GM21515 (cell line): ENCODE results near the gene CRYGA.
"Not testable (repeated sequence)": the region's sequence is repeated elsewhere in the genome, so short reads cannot be mapped to it uniquely, and the experiment has no call there.

Experiments used
- ATAC-seq: cut with Tn5 transposase; IDR thresholded peaks from one replicate; pipeline ENCODE4 v1.9.1; 2021; ENCODE audit not compliant: unreplicated experiment

The CRYGA gene

DNA sequence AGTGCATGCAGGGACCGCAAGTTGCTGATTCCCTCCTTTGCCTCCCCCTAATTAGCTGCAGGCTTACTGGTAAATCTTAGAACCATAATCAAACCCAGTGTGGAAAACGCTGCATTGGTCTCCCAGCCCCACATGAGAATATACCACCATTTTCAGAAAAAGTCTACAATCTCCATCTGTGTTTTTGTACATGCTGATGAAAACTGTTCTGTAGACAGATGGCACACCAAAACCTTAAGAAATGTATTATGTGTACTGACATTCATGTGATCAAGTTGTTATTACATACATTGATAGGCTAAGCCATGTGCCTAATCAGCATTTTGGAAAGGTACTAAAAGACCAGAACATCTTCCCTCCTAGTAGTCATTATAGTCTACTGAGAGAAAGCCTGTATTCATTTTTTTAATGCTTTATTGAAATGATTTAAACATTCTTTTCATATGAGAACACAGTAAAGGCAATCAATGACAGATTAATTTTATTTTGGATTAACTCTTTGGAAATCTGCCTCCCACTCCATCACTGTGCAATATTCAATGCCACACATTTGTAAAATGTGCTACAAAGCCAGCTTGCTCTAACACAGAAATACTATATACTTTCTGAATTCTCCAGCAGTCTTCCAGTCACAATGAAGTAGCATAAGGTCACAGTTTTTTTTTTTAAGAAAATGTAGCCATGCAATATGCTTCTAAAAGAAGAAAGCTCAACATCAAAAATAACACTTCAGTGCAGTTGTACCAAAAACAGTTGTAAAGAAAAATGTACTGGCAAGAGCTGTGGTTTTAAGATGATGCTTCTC lies 1.8 kb upstream of the CRYGA start:
- ATAC-seq = no peak

- no peak for ATAC-seq
These were observed 7.0 kb downstream of the CRYGA start for GRCh38 chr2:208156439-208156838.

DNA sequence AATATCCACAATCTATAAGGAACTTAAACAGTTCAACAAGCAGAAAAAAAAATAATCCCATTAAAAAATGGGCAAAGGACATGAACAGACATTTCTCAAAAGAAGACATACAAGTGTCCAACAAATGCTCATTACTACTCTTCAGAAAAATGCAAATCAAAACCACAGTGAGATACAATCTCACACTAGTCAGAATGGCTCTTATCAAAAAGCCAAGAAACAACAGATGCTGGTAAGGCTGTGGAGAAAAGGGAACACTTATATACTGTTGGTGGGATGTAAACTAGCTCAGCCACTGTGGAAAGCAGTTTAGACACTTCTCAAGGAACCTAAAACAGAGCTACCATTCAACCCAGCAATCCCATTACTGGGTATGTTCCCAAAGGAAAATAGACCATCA lies 10.2 kb downstream of the CRYGA start:
- no peak for ATAC-seq

GRCh38 chr2:208150956-208151355 lies 12.4 kb downstream of the CRYGA start:
- no peak for ATAC-seq

GRCh38 chr2:208150094-208150493 lies 13.3 kb downstream of the CRYGA start:
- ATAC-seq = no peak

- ATAC-seq = no peak
These were observed 14.6 kb downstream of the CRYGA start for GRCh38 chr2:208148803-208149202.

DNA sequence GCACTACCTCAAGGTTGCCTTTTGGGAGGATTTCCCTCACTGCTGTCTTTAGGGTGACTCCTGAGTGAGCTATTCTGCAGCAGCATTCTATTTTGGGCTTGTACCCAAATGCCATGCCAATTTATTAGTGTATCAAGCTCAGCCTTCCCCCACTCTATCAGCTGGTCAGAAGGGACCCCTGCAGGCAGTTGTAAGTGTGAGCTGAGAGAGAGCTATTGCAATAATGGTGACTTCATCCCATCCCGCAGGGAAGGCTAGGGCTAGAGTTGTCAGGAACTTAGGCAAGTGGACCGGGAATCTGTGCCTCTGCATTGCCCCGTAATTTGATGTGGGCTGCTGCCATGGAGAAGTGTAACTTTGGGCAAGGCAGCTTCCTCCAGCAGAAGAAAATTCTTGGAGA lies 15.6 kb downstream of the CRYGA start:
- ATAC-seq = no peak

GRCh38 chr2:208147008-208147407 lies 16.4 kb downstream of the CRYGA start:
- ATAC-seq = no peak

GRCh38 chr2:208146006-208146405 lies 17.4 kb downstream of the CRYGA start, which contains the start of gene CRYGB:
CRYGB (minus strand) TSS chr2:208146158; CDS start chr2:208146120, 38 bp downstream.
- no peak for ATAC-seq

DNA sequence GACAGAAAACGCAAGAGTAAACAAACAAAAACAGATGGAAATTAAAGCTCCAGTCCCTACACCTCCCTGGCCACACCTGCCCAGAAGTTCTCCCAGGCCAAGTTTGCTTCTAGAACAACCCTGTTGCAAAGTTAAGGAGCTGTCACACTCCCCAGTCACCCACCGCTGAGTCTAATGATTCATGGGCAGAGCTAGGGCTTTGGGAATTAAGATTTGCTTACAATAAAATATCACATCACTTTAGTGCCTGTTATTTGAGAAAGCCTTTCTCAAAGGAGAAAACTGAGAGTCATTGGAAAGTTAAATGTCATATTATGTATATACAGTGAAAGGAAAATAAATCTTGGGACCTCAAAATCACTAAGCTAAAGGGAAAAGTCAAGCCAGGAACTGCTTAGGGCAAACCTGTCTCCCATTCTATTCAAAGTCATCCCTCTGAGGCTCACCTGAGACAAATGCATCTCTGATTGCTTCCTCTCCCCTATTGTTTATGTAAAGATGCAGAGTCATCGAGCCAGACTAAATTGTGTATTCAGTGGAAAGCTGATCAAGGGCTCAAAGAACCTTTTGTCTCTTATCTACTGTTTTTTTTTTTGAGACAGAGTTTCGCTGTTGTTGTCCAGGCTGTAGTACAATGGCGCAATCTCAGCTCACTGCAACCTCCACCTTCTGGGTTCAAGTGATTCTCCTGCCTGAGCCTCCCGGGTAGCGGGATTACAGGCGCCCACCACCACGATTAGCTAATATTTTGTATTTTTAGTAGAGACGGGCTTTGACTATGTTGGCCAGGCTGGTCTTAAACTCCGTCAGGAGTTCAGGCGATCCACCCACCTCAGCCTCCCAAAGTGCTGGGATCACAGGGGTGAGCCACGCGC lies 20.2 kb downstream of the CRYGA start:
- ATAC-seq = no peak

DNA sequence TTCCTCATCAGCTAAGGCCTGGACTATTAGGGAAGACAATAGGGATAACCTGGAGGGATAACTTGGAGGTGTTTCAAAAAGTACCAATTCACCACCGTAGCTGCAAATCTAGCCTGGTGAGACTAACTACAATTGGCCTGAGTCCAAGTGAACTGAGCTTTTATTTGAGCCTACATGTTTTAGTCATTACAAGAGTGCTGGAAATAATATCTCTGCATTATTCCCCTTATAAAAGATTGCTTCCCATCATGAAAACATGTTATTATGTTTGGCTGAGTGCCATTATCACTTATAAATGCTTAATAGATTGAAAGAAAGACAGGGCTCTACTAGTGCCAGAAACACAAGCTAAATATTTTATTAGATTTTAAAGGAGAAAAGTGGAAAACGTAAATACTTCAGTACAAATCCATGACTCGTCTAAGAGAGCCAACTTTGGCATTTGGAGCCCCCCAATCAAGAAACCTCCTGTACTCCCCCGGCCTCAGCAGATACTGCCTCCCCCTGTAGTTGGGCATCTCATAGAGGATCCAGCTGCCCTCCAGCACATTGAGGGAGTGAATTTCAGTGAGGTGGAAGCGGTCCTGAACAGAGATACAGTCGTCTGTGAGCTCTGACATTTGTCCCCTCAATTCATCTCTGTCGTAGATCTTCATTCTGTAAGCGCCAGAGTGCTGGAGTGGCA lies 21.0 kb downstream of the CRYGA start:
- ATAC-seq = no peak

- no peak for ATAC-seq
These were observed 23.9 kb downstream of the CRYGA start for GRCh38 chr2:208139447-208139846.

DNA sequence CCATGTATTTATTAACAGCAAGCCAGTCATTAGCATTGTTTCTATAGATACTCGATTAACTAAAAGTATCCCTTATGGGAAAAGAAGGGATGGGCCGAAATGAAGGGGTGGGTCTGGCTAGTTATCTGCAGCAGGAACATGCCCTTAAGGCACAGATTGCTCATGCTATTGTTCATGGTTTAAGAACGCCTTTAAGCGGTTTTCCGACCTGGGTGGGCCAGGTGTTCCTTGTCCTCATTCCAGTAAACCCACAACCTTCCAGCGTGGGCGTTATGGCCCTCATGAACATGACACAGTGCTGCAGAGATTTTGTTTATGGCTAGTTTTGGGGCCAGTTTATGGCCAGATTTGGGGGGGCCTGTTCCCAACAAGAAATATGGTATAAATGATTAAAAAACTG lies 25.1 kb downstream of the CRYGA start:
- not testable (repeated sequence) for ATAC-seq

DNA sequence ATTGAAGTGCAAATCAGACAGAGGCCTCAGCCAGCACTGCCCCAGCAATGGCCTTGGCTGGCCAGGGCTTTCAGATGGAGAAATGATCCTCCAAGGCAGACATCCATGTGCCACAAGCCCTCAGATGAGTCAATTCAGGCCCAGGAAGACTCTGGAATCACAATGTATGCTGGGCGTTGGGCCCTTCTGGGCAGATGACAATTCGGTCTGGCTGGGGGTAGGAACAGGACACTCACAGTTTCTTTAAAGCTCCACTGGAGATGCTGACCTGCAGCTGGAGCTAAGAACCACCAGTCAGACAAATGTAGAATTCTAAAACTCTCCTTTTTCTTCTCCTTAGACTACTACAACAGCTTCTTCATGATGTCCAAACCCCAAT lies 26.7 kb downstream of the CRYGA start:
- no peak for ATAC-seq

- ATAC-seq = no peak
These were observed 27.3 kb downstream of the CRYGA start for GRCh38 chr2:208135794-208136715.

DNA sequence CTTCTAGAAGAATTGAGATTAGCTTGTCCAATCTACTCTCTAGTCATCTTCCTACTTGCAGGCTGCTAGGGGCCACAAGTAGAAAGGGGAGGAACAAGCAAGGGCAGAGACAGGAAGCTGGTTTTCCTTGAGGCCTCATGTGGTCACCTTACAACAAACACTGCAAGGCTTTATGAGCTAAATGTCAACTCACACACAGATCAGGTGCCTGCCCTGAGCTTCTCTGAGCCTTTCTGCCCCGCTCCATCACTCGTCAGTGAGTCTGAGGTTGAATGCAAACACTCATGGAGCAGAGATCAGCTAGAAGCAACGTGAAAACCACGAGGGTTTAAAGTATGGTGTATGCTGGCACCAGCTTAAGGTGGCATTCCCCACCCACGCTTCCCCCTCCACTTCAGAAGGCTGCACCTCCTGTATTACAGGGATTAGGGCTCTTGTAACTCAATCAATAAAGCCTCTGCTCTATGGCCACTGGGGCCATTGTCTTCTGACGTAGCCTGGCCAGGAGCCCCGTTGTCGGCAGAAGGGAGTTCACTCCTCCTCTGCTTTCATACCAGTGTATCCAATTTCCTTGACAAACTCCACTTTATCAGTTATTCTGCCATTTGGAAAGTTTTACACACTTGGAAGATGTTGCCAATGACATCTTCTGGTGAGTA lies 28.3 kb downstream of the CRYGA start:
- ATAC-seq = peak; percentile 54

DNA sequence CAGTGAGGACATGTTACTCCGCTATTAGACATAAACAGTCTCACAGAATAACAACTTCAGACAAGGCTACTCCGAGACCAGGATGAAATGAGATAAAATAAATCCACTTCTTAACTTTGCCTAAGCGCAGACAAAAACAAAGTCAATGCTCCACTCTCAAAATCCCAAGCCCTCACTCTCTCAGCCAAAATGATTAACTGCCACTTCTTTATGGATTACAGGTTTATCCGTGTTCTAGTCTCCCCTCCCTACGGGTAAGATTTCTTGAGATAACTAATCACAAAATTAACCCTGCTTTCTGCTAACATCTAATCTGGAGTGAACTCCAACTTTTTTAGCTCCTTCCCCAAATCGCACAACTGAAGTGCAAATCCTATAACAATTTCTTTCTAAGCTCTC lies 32.7 kb downstream of the CRYGA start:
- no peak for ATAC-seq

DNA sequence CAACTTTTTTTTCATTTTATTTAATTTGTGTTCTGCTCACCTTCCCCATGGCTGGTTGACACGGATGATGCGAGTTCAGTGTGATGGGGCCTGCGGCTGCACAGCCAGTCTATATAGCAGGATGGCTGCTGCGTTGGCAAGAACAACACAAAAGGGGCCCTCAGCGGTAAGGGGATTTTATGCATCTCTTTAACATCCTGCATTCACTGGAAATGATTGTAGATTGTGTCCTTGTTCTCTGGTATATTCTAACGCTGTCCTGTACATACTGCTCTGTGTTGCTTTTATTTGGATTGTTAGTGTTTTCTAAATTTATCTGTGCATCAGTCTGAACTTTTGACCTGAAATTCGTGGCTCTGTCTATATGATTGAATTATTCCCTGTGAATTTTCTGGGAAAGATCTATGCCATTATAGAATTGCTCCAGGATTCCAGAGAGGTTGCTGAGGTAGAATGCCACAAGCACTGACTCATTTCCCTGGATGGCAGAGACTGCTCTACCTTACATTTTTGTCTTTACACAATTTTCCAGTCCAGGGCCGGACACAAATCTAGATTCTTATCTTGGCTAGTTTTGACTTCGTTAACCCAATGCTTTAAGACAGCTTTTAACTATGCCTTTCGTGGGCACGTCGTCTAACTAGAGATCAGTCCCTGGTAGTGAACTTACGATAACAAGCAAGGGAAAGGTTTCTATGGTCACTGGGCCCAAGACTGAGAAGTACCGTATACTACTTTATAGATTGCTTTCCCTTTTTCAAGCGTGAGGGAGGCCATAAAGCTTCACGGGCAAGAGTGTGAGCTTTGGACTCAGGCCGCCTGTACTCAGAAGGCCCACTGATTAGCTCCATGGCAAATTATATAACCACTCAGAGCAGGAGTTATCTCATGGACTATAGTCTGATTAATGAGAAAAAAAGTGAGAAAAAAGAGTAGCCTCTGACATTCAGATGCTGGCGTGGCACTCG lies 33.4 kb downstream of the CRYGA start, which contains the start of gene CRYGC:
Gene CRYGC (minus strand): TSS at position 85 of the 968 bp plus-strand sequence. CDS start 36 bp downstream, at position 49.
- ATAC-seq = no peak

DNA sequence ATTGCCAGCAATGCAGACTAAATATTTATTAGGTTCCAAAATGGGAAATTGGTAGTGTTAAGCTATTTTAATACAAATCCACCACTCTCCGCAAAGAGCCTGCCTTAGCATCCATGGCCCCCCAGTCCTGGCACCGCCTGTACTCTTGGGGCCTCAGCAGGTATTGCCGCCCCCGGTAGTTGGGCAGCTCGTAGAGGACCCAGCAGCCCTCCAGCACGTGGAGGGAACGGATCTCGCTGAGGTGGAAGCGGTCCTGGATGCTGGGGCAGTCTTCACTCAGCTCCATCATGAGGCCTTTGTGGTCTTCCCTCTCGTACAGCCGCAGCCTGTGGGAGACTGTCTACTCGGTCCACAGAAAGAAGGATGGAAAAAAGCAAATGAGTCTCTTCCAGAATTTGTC lies 35.3 kb downstream of the CRYGA start:
- ATAC-seq = no peak
